ENCODE data around the gene KRTAP10-8.
"Not testable (repeated sequence)": the region's sequence is repeated elsewhere in the genome, so short reads cannot be mapped to it uniquely, and the experiment has no call there.

KRTAP10-8 gene

DNA sequence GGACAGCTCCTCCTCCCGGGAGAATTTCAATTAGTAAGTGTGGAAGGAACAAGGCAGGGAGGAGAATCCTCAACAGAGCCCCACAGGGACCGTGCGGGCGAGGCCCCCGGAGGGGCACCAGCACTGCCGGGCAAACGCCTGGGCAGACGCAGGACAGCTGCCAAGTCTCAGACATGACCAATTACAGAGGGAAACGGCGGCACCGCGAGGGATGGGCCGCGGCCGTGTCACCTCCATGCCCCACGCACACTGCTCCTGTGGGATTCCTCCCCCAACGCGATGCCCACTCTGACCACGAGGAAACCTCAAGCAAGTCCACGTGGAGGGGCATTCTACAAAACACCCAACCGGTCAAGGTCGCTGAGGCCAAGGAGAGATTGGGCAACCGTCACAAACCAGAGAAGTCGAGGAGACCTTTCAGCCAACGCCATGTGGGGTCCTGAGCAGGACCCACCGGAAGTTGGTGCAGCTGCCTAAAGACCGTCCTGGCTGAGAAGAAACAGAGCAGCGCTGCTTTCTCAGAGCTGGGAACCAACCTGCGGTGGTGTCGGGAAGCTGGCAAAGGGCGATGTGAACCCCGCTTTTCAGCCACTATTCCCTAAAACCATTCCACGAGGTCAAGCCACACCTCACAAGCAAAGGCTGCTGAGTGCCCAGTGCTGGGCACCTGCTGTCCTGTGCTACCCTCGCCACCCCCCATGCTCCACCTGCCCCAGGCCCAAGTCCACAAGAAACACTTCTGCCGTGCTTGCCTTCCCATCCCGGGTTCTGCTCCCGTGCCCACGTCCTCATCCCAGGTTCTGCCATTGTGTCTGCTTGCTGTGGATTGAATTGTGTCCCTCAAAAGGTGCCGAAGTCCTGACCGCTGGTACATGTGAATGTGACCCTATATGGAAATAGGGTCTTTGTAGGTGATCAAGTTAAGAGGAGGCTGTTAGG lies 39.8 kb upstream of the KRTAP10-8 start:
- H3K9me3 ChIP-seq (replicated peaks; ENCODE audit: insufficient read depth, low read length), result no peaks in the 10 kb centered on the region
- no peak for DNase-seq
- TF ChIP-seq EZH2phosphoT487 (IDR thresholded peaks at IDR 0.05; ENCODE audit: low read length) (no peak), EZH2 (optimal IDR thresholded peaks at IDR 0.05; ENCODE audit: low read depth, low read length) (no peak)
- TF ChIP-seq, protein P1, sequence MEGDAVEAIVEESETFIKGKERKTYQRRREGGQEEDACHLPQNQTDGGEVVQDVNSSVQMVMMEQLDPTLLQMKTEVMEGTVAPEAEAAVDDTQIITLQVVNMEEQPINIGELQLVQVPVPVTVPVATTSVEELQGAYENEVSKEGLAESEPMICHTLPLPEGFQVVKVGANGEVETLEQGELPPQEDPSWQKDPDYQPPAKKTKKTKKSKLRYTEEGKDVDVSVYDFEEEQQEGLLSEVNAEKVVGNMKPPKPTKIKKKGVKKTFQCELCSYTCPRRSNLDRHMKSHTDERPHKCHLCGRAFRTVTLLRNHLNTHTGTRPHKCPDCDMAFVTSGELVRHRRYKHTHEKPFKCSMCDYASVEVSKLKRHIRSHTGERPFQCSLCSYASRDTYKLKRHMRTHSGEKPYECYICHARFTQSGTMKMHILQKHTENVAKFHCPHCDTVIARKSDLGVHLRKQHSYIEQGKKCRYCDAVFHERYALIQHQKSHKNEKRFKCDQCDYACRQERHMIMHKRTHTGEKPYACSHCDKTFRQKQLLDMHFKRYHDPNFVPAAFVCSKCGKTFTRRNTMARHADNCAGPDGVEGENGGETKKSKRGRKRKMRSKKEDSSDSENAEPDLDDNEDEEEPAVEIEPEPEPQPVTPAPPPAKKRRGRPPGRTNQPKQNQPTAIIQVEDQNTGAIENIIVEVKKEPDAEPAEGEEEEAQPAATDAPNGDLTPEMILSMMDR (IDR thresholded peaks at IDR 0.05; ENCODE audit: low read length), result no peak
- no peak overlapping the region for H3K4me3 ChIP-seq (ENCODE audit: low read length)
- H3K79me2 ChIP-seq (ENCODE audit: low read length), result no peaks in the 10 kb centered on the region
- H3K4me2 ChIP-seq (ENCODE audit: low read depth, low read length), result no peak overlapping the region
- H2AFZ ChIP-seq (ENCODE audit: low read length), result no peak overlapping the region
- H3K27ac ChIP-seq (ENCODE audit: low read length), result no peak overlapping the region
- no peaks in the 10 kb centered on the region for H3K9me2 ChIP-seq (replicated peaks; ENCODE audit: insufficient read depth, low read length)
- H4K20me1 ChIP-seq (ENCODE audit: insufficient read depth, low read length), result no peaks in the 10 kb centered on the region
- no peaks in the 10 kb centered on the region for H3K4me1 ChIP-seq (ENCODE audit: low read length)
- peaks cover 94% of the 10 kb centered on the region for H3K27me3 ChIP-seq (replicated peaks; ENCODE audit: insufficient read depth, low read length)
- no peaks in the 10 kb centered on the region for H3F3A ChIP-seq (ENCODE audit: insufficient read depth, low read length)
- no peak overlapping the region for H3K9ac ChIP-seq (ENCODE audit: low read length)
- no peaks in the 10 kb centered on the region for H3K36me3 ChIP-seq (replicated peaks; ENCODE audit: insufficient read depth, low read length)

DNA sequence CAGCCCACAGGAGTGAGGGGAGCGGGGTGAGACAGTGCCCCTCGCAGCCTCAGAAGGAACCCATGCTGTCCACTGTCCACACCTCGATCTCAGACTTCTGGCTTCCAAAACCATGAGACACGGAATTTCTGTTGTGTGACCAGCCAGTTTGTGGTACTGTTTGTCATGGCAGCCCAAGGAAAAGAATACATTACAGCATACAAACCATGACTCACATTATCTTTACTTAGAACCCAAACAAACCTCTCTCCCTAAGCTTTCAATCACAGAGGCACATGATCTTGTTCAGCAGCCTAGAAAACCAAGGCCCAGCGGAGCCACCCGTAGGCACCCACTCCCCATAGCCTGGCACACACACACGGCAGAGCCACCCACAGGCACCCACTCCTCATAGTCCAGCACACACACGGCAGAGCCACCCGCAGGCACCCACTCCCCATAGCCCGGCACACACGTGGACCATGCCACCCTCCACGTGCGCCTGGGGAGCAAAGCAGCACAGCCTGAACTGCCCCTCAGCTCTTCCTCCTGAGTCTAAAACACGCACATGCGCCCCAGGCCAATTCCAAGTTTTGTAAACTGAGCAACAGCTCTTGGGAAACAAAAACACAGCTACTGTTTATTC lies 38.8 kb upstream of the KRTAP10-8 start:
- Histone ChIP-seq H3K4me1 (ENCODE audit: low read length) (no peaks in the 10 kb centered on the region), H2AFZ (ENCODE audit: low read length) (no peak overlapping the region), H3K9me3 (replicated peaks; ENCODE audit: insufficient read depth, low read length) (no peaks in the 10 kb centered on the region), H3F3A (ENCODE audit: insufficient read depth, low read length) (no peaks in the 10 kb centered on the region), H3K4me2 (ENCODE audit: low read depth, low read length) (no peak overlapping the region), H3K79me2 (ENCODE audit: low read length) (no peaks in the 10 kb centered on the region), H3K36me3 (replicated peaks; ENCODE audit: insufficient read depth, low read length) (no peaks in the 10 kb centered on the region), H3K9me2 (replicated peaks; ENCODE audit: insufficient read depth, low read length) (no peaks in the 10 kb centered on the region), H3K27me3 (replicated peaks; ENCODE audit: insufficient read depth, low read length) (peaks cover 94% of the 10 kb centered on the region), H4K20me1 (ENCODE audit: insufficient read depth, low read length) (no peaks in the 10 kb centered on the region), H3K27ac (ENCODE audit: low read length) (no peak overlapping the region), H3K4me3 (ENCODE audit: low read length) (no peak overlapping the region), H3K9ac (ENCODE audit: low read length) (no peak overlapping the region)
- no peak for DNase-seq
- no peak for TF ChIP-seq EZH2phosphoT487 (IDR thresholded peaks at IDR 0.05; ENCODE audit: low read length)
- no peak for TF ChIP-seq EZH2 (optimal IDR thresholded peaks at IDR 0.05; ENCODE audit: low read depth, low read length)
- TF ChIP-seq, protein P1 (IDR thresholded peaks at IDR 0.05; ENCODE audit: low read length), result no peak

DNA sequence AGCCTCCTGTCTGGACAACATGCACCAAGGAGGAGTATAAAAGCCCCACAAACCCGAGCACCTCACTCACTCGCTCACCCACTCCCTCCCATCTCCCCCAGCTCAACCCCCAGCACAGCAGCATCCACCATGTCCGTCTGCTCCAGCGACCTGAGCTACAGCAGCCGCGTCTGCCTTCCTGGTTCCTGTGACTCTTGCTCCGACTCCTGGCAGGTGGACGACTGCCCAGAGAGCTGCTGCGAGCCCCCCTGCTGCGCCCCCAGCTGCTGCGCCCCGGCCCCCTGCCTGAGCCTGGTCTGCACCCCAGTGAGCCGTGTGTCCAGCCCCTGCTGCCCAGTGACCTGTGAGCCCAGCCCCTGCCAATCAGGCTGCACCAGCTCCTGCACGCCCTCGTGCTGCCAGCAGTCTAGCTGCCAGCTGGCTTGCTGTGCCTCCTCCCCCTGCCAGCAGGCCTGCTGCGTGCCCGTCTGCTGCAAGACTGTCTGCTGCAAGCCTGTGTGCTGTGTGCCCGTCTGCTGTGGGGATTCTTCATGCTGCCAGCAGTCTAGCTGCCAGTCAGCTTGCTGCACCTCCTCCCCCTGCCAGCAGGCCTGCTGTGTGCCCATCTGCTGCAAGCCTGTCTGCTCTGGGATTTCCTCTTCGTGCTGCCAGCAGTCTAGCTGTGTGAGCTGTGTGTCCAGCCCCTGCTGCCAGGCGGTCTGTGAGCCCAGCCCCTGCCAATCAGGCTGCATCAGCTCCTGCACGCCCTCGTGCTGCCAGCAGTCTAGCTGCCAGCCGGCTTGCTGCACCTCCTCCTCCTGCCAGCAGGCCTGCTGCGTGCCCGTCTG lies 38.0 kb upstream of the KRTAP10-8 start, which contains the start of gene KRTAP10-4:
Gene KRTAP10-4 (plus strand): TSS at position 100 of the 827 bp plus-strand sequence. CDS start 30 bp downstream, at position 130.
- not testable (repeated sequence) for H3K4me1 ChIP-seq (ENCODE audit: low read length); DNase-seq; H3K27ac ChIP-seq (ENCODE audit: low read length); H3K4me2 ChIP-seq (ENCODE audit: low read depth, low read length); H3K9ac ChIP-seq (ENCODE audit: low read length); H3K36me3 ChIP-seq (replicated peaks; ENCODE audit: insufficient read depth, low read length); H3K9me2 ChIP-seq (replicated peaks; ENCODE audit: insufficient read depth, low read length); H3K9me3 ChIP-seq (replicated peaks; ENCODE audit: insufficient read depth, low read length); H3F3A ChIP-seq (ENCODE audit: insufficient read depth, low read length); H3K79me2 ChIP-seq (ENCODE audit: low read length); H3K4me3 ChIP-seq (ENCODE audit: low read length); H2AFZ ChIP-seq (ENCODE audit: low read length); H4K20me1 ChIP-seq (ENCODE audit: insufficient read depth, low read length)
- H3K27me3 ChIP-seq (replicated peaks; ENCODE audit: insufficient read depth, low read length), result peaks cover 94% of the 10 kb centered on the region

All from MM.1S (cell line).